GM23248 (cell line): ENCODE data around the gene ATP6V1G3. TPM values are rescaled to one million over a fixed set of nuclear protein-coding genes. Genes with fewer than 3 reads are reported as not detected.

Experiments used
- DNase-seq: peaks from one replicate; pipeline ENCODE4 v3.0.0-alpha.2; 2015
- H2AFZ ChIP-seq: fragments of 200-600 bp; sonication (generic); 2 replicates; pipeline ENCODE4 v1.6.1; 2016; ENCODE audit warnings: antibody characterized with exemption
- H3F3A ChIP-seq: fragments of 200-600 bp; sonication (generic); 2 replicates; pipeline ENCODE4 v1.6.1; 2016; ENCODE audit warnings: mild to moderate bottlenecking, antibody characterized with exemption, mixed run types; ENCODE audit not compliant: insufficient read depth
- H3K27ac ChIP-seq: fragments of 200-600 bp; sonication (generic); 2 replicates; pipeline ENCODE4 v1.5.1; 2016; ENCODE audit warnings: mild to moderate bottlenecking
- H3K27me3 ChIP-seq: fragments of 200-600 bp; sonication (generic); replicated peaks from 2 replicates; pipeline ENCODE4 v1.6.1; 2016; ENCODE audit warnings: mild to moderate bottlenecking; ENCODE audit not compliant: insufficient read depth
- H3K36me3 ChIP-seq: fragments of 200-600 bp; sonication (generic); 2 replicates; pipeline ENCODE4 v1.6.1; 2016; ENCODE audit warnings: low read depth, mild to moderate bottlenecking
- H3K4me1 ChIP-seq: fragments of 200-600 bp; sonication (generic); 2 replicates; pipeline ENCODE4 v1.6.1; 2016; ENCODE audit warnings: mild to moderate bottlenecking; ENCODE audit not compliant: insufficient read depth
- H3K4me2 ChIP-seq: fragments of 200-600 bp; sonication (generic); one replicate; pipeline ENCODE4 v1.6.1; 2016; ENCODE audit warnings: mild to moderate bottlenecking; ENCODE audit not compliant: unreplicated experiment
- H3K4me3 ChIP-seq: fragments of 200-600 bp; sonication (generic); 2 replicates; pipeline ENCODE4 v1.5.1; 2016; ENCODE audit warnings: mild to moderate bottlenecking
- H3K79me2 ChIP-seq: fragments of 200-600 bp; sonication (generic); 2 replicates; pipeline ENCODE4 v1.6.1; 2016; ENCODE audit warnings: mild to moderate bottlenecking; ENCODE audit not compliant: insufficient read depth
- H3K9ac ChIP-seq: fragments of 200-600 bp; sonication (generic); 2 replicates; pipeline ENCODE4 v1.6.1; 2016; ENCODE audit warnings: mild to moderate bottlenecking
- H3K9me2 ChIP-seq: fragments of 200-600 bp; sonication (generic); 2 replicates; pipeline ENCODE4 v1.6.1; 2016; ENCODE audit warnings: mixed run types, mild to moderate bottlenecking, moderate library complexity; ENCODE audit not compliant: insufficient read depth
- H3K9me3 ChIP-seq: fragments of 200-600 bp; sonication (generic); one replicate; pipeline ENCODE4 v1.6.1; 2017; ENCODE audit warnings: low read depth
- H4K20me1 ChIP-seq: fragments of 200-600 bp; sonication (generic); 2 replicates; pipeline ENCODE4 v1.6.0; 2016; ENCODE audit not compliant: insufficient read depth
- EZH2 ChIP-seq: fragments of 200-600 bp; sonication (generic); IDR thresholded peaks from 2 replicates; pipeline ENCODE4 v1.6.1; 2018; ENCODE audit warnings: antibody characterized with exemption, mild to moderate bottlenecking; ENCODE audit not compliant: insufficient read depth, poor library complexity, severe bottlenecking
- EZH2phosphoT487 ChIP-seq: fragments of 200-600 bp; sonication (generic); IDR thresholded peaks from 2 replicates; pipeline ENCODE4 v1.6.1; 2018; ENCODE audit warnings: antibody characterized with exemption, moderate library complexity, mild to moderate bottlenecking, low read depth; ENCODE audit not compliant: insufficient read depth
- WGBS, 2 experiments: methylation state at CpG; one replicate each; pipeline ENCODE4 v1.1.6; 2015 to 2017; ENCODE audit warnings: low lambda C conversion rate in 2 of 2, low coverage in 1 of 2; ENCODE audit errors: missing lambda C conversion rate in 2 of 2; 5-methylcytosine and 5-hydroxymethylcytosine counted together
- in situ Hi-C: fragments of 300-500 bp; cut with MboI; formaldehyde crosslinking; loops from 2 replicates; pipeline ENCODE4 v1.15.0; 2020
- polyA plus RNA-seq: library from polyadenylated mRNA; unstranded; fragments of >200 nt; fragmentation: Nextera tagmentation; extraction: Ambion mirVana; gene quantifications from 2 replicates; pipeline ENCODE4 v1.2.1, GENCODE V29; 2016
- total RNA-seq: library from RNA; depleted of rRNA; stranded (reverse); fragments of >200 nt; shearing (Covaris generic); gene quantifications from 2 replicates; pipeline ENCODE4 v1.2.3, GENCODE V29; 2014

ATP6V1G3 gene
- total and polyA plus RNA-seq, 2 experiments from 2014 or later: 1.3 TPM; not detected in 1

GRCh38 chr1:198564157-198564556 lies 23.7 kb upstream of the ATP6V1G3 start:
- Histone ChIP-seq H2AFZ (peak overlapping the region; percentile 52; the same call in 1 of the 2 replicates), H3K9me3 (no peaks in the 10 kb centered on the region), H3K9me2 (no peaks in the 10 kb centered on the region), H3K27ac (no peak overlapping the region), H3K4me1 (peaks cover 14% of the 10 kb centered on the region), H3K36me3 (no peaks in the 10 kb centered on the region), H3K4me2 (no peak overlapping the region), H3F3A (0 out of 2 replicates have a peak, but pooled peaks cover 5% of the 10 kb centered on the region), H4K20me1 (no peaks in the 10 kb centered on the region), H3K4me3 (no peak overlapping the region), H3K9ac (no peak overlapping the region), H3K27me3 (no peaks in the 10 kb centered on the region), H3K79me2 (no peaks in the 10 kb centered on the region)
- no peak for TF ChIP-seq EZH2
- in situ Hi-C loops: no loop called here
- DNase-seq: no peak

DNA sequence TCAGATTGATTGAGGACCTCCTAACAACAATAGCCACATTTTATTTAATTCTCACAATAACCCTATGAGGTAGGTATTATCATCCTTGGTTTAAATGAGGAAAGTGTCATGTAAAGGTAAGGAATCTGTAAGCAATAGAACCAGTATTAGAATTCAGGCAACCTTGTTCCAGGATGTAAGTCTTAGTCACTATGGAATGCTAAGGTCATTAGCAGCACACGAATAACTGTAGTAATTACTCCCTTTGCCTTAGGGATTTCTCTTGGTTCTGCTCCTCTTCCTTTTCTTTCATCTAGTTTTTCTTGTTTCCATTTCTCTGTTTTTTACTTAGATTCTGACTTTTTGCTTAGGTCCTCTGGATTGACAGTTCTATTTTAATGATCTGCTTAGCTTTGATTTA lies 23.1 kb upstream of the ATP6V1G3 start:
- Histone ChIP-seq H3K27ac (no peak overlapping the region), H3K4me3 (no peak overlapping the region), H2AFZ (peak overlapping the region; percentile 52), H3K4me1 (peaks cover 14% of the 10 kb centered on the region), H3K79me2 (no peaks in the 10 kb centered on the region), H4K20me1 (no peaks in the 10 kb centered on the region), H3K9me2 (no peaks in the 10 kb centered on the region), H3K4me2 (peak overlapping the region; percentile 8), H3K36me3 (no peaks in the 10 kb centered on the region), H3K9ac (no peak overlapping the region), H3F3A (0 out of 2 replicates have a peak, but pooled peaks cover 5% of the 10 kb centered on the region), H3K27me3 (no peaks in the 10 kb centered on the region), H3K9me3 (no peaks in the 10 kb centered on the region)
- in situ Hi-C loops: no loop called here
- DNase-seq: peak; percentile 31
- 0 to 9% methylated on average over 1 of the region's 1 CpG for WGBS, 2 experiments
- TF ChIP-seq EZH2 (no peak), EZH2phosphoT487 (no peak)

DNA sequence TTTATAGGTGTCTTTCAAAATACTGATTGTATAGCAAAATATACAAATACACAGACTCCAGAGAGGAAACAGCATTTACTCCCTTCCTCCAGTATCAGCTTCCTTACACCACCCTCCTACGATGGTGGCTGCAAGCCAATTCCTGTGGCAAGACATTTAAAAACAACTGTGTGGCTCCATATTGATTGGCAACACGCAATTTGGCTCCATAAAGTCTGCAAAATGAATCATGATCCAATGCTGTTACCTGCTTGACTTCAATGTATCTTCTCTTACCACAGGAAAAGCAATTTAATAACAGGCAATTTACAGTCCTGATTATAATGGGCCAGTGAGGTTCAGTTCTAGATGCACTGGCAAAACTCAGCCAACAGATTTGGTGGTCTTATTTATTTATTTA lies 19.7 kb upstream of the ATP6V1G3 start:
- Histone ChIP-seq H3K27ac (no peak overlapping the region), H3K9me2 (no peaks in the 10 kb centered on the region), H3F3A (peaks cover 5% of the 10 kb centered on the region; the same call in 1 of the 2 replicates), H3K27me3 (no peaks in the 10 kb centered on the region), H3K9me3 (no peaks in the 10 kb centered on the region), H3K36me3 (no peaks in the 10 kb centered on the region), H3K4me1 (peaks cover 25% of the 10 kb centered on the region), H3K4me2 (no peak overlapping the region), H2AFZ (peak overlapping the region; percentile 8; the same call in 1 of the 2 replicates), H4K20me1 (no peaks in the 10 kb centered on the region), H3K4me3 (no peak overlapping the region), H3K79me2 (no peaks in the 10 kb centered on the region), H3K9ac (no peak overlapping the region)
- peak; percentile 15 for DNase-seq
- 12 to 17% methylated on average over 2 of the region's 2 CpGs for WGBS, 2 experiments
- TF ChIP-seq EZH2: no peak
- no peak for TF ChIP-seq EZH2phosphoT487
- in situ Hi-C loops: no loop called here

GRCh38 chr1:198559362-198559761 lies 18.9 kb upstream of the ATP6V1G3 start:
- Histone ChIP-seq H3K9me2 (no peaks in the 10 kb centered on the region), H3K4me1 (peaks cover 25% of the 10 kb centered on the region), H2AFZ (no peak overlapping the region), H3K4me2 (no peak overlapping the region), H3F3A (peaks cover 5% of the 10 kb centered on the region; the same call in 1 of the 2 replicates), H3K4me3 (no peak overlapping the region), H3K9me3 (no peaks in the 10 kb centered on the region), H3K9ac (no peak overlapping the region), H3K36me3 (no peaks in the 10 kb centered on the region), H3K27me3 (no peaks in the 10 kb centered on the region), H4K20me1 (no peaks in the 10 kb centered on the region), H3K27ac (no peak overlapping the region), H3K79me2 (no peaks in the 10 kb centered on the region)
- TF ChIP-seq EZH2 (no peak), EZH2phosphoT487 (no peak)
- in situ Hi-C loops: no loop called here
- DNase-seq: no peak

GRCh38 chr1:198558402-198558801 lies 17.9 kb upstream of the ATP6V1G3 start:
- H3K9me2 ChIP-seq: no peaks in the 10 kb centered on the region
- H4K20me1 ChIP-seq: no peaks in the 10 kb centered on the region
- H3K9ac ChIP-seq: no peak overlapping the region
- no peak overlapping the region for H3K4me2 ChIP-seq
- DNase-seq: no peak
- H3K27ac ChIP-seq: no peak overlapping the region
- 77% methylated on average over 2 of the region's 2 CpGs for WGBS, 2 experiments
- H3K9me3 ChIP-seq: no peaks in the 10 kb centered on the region
- no peak overlapping the region for H2AFZ ChIP-seq
- H3F3A ChIP-seq: no peaks in the 10 kb centered on the region; the same call in 1 of the 2 replicates
- no peaks in the 10 kb centered on the region for H3K36me3 ChIP-seq
- no peak for TF ChIP-seq EZH2phosphoT487
- TF ChIP-seq EZH2: no peak
- H3K79me2 ChIP-seq: no peaks in the 10 kb centered on the region
- no peaks in the 10 kb centered on the region for H3K27me3 ChIP-seq
- in situ Hi-C loops: no loop called here
- peaks cover 19% of the 10 kb centered on the region for H3K4me1 ChIP-seq
- no peak overlapping the region for H3K4me3 ChIP-seq
